C4-2B (cell line): ENCODE measurements around the gene ZBTB16.

ENCODE experiments used
- H3K27ac ChIP-seq: fragments of 450-650 bp; 2 replicates; pipeline ENCODE4 v1.5.1; 2017
- CTCF ChIP-seq: fragments of 450-650 bp; conservative IDR thresholded peaks from 2 replicates; pipeline ENCODE4 v1.5.1; 2017; ENCODE audit warnings: mild to moderate bottlenecking
- ZFX ChIP-seq: fragments of 450-650 bp; IDR thresholded peaks from 2 replicates; pipeline ENCODE4 v1.6.1; 2017

The ZBTB16 gene

GRCh38 chr11:114090976-114091375, 31.5 kb downstream of the ZBTB16 start:
- peak overlapping the region; percentile 18 for H3K27ac ChIP-seq
- TF ChIP-seq CTCF: no peak
- TF ChIP-seq ZFX: no peak

- TF ChIP-seq CTCF: no peak
- no peak for TF ChIP-seq ZFX
These were observed 32.2 kb downstream of the ZBTB16 start for GRCh38 chr11:114091516-114092397.

GRCh38 chr11:114092478-114092877, 33.0 kb downstream of the ZBTB16 start:
- no peak overlapping the region for H3K27ac ChIP-seq
- TF ChIP-seq ZFX (no peak), CTCF (no peak)

More at GRCh38 chr11:114091516-114092397, 32.2 kb downstream of the ZBTB16 start:
- H3K27ac ChIP-seq: peak overlapping the region; percentile 18

- TF ChIP-seq CTCF: no peak
- no peak for TF ChIP-seq ZFX
- no peak overlapping the region for H3K27ac ChIP-seq
These were observed 33.4 kb downstream of the ZBTB16 start for GRCh38 chr11:114092953-114093352.

- no peak for TF ChIP-seq CTCF
- no peak for TF ChIP-seq ZFX
These were observed 35.0 kb downstream of the ZBTB16 start for GRCh38 chr11:114094516-114094915.

GRCh38 chr11:114095899-114096298, 36.4 kb downstream of the ZBTB16 start:
- peak overlapping the region; percentile 62; the same call in 1 of the 2 replicates for H3K27ac ChIP-seq
- TF ChIP-seq CTCF (no peak), ZFX (no peak)

More at GRCh38 chr11:114094516-114094915, 35.0 kb downstream of the ZBTB16 start:
- peak overlapping the region; percentile 62 for H3K27ac ChIP-seq

GRCh38 chr11:114097832-114098231, 38.3 kb downstream of the ZBTB16 start:
- TF ChIP-seq CTCF (no peak), ZFX (no peak)
- H3K27ac ChIP-seq: peak overlapping the region; percentile 44; the same call in 1 of the 2 replicates
